Adrenal gland (tissue), 12 donors: ENCODE results near the gene TMEM259. TPM values are rescaled to one million over a fixed set of nuclear protein-coding genes. Genes with fewer than 3 reads are reported as not detected.

Experiments used
- DNase-seq, 7 donors: peaks; one replicate each; pipeline ENCODE4 v3.0.0-alpha.2; 2019 to 2020
- H3K27ac ChIP-seq, 5 donors: fragments of 200-600 bp; sonication (generic) in 4 of 5; 1 replicate in 3 of 5; 2 replicates in 2 of 5; pipeline versions ENCODE4 v1.5.1 to v1.8.0; 2016 to 2020; ENCODE audit warnings: mild to moderate bottlenecking in 1 of 5
- H3K27me3 ChIP-seq: fragments of 200-600 bp; 2 replicates; pipeline ENCODE4 v1.8.0; 2021
- H3K36me3 ChIP-seq, 2 donors: fragments of 200-600 bp; replicated peaks in 1 of 2; 1 replicate in 1 of 2; 2 replicates in 1 of 2; pipeline versions ENCODE4 v1.5.1 to v1.8.0; 2018 to 2022
- H3K4me1 ChIP-seq, 2 donors: fragments of 200-600 bp; replicated peaks in 1 of 2; 1 replicate in 1 of 2; 2 replicates in 1 of 2; pipeline versions ENCODE4 v1.5.1 to v1.8.0; 2018 to 2021
- H3K4me3 ChIP-seq, 4 donors: fragments of 200-600 bp; sonication (generic) in 3 of 4; one replicate each; pipeline ENCODE4 v1.5.1; 2016 to 2018
- H3K9me3 ChIP-seq, 3 donors: fragments of 200-600 bp; sonication (generic) in 1 of 3; replicated peaks in 1 of 3; 1 replicate in 2 of 3; 2 replicates in 1 of 3; pipeline versions ENCODE4 v1.5.1 to v1.8.0; 2016 to 2021
- CTCF ChIP-seq, 6 experiments: fragments of 450-650 bp in 4 of 6; fragments of 200-600 bp in 2 of 6; sonication (generic) in 1 of 6; IDR thresholded peaks; 1 replicate in 5 of 6; 2 replicates in 1 of 6; pipeline versions ENCODE4 v1.5.1 to v1.8.0; 2016 to 2021; ENCODE audit warnings: antibody characterized with exemption in 6 of 6, mild to moderate bottlenecking in 2 of 6, moderate library complexity in 1 of 6
- POLR2A ChIP-seq, 2 donors: fragments of 450-650 bp; IDR thresholded peaks; one replicate each; pipeline ENCODE4 v1.6.1; 2017; ENCODE audit warnings: antibody characterized with exemption in 2 of 2, mild to moderate bottlenecking in 2 of 2, moderate library complexity in 1 of 2
- WGBS, 4 donors: extraction: QIAGEN DNeasy Blood & Tissue Kit in 2 of 4; methylation state at CpG; one replicate each; pipeline versions ENCODE4 v1.1.5 to v1.1.7; 2013 to 2017; 5-methylcytosine and 5-hydroxymethylcytosine counted together
- intact Hi-C, 2 donors: fragments of 100-400 bp; cut with DNase I; formaldehyde crosslinking; loops; one replicate each; pipeline versions ENCODE4 v1.14.1 to v1.15.0; 2022 to 2023
- polyA plus RNA-seq, 3 donors: library from polyadenylated mRNA; stranded (reverse); fragments of 200-250 nt in 2 of 3; fragments of 350-450 nt in 1 of 3; fragmentation: Illumina TruSeq in 1 of 3; extraction: RNeasy Lipid Tissue Mini Kit (QIAGEN cat#74804) in 1 of 3; gene quantifications; one replicate each; pipeline ENCODE4 v1.2.3, GENCODE V29; 2013 to 2014
- total RNA-seq, 9 donors: library from RNA; depleted of rRNA in 4 of 9; stranded (reverse); fragments of >200 nt in 4 of 9; fragments of 120-200 nt in 1 of 9; fragmentation: NEBNext Ultra II Directional in 1 of 9; extraction: Animal tissue kit (Norgen Biotek cat#: 25700) in 1 of 9; gene quantifications; one replicate each; pipeline versions ENCODE4 v1.1.0 to v1.2.4, GENCODE V29; 2013 to 2023
- donor health status: healthy with polysubstance abuse.
- donor health status: Bipolar disorder and iron deficiency.
- donor health status: DM: yes; HTN: yes; CAD: no.
- donor health status: DM: no; HTN: no; CAD: no.
- donor health status: DM: no; HTN: no; CAD: no.
- donor health status: DM: yes; HTN: yes; CAD: no.

TMEM259 gene
- total and polyA plus RNA-seq, 12 donors = 79.4 to 743 (median 202) TPM

DNA sequence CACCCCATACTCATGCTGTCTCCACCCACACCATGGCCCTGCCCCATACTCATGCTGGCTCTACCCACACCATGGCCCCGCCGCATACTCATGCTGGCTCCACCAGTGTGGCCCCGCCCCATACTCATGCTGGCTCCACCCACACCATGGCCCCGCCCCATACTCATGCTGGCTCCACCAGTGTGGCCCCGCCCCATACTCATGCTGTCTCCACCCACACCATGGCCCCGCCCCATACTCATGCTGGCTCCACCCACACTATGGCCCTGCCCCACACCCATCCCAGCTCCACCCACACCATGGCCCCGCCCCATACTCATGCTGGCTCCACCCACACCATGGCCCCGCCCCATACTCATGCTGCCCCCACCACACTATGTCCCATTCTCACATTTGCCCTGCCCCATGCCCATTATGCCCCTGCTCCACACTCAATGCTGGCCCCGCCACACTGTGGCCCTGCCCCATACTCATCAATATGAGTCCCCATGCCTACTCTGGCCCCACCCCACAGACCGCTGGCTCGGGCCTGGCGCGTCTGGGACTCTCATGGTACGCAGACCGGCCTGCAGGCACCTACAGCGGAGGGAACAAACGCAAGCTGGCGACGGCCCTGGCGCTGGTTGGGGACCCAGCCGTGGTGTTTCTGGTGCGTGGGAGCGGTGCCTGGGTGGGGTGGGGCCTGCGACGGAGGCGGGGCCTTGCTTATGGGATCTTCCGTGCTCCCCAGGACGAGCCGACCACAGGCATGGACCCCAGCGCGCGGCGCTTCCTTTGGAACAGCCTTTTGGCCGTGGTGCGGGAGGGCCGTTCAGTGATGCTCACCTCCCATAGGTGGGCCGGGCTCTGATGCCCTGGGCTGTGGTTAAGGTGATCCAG, 42.3 kb upstream of the TMEM259 start:
- H3K4me1 ChIP-seq = peaks cover 0 to 19% of the 10 kb centered on the region in 2 donors
- intact Hi-C loops = no loop called here
- 71 to 92% (median 88%) methylated on average over 19 to 37 of the region's 37 CpGs for WGBS, 4 donors
- H3K36me3 ChIP-seq = no peaks in the 10 kb centered on the region
- H3K27me3 ChIP-seq = peaks cover 18% of the 10 kb centered on the region
- H3K4me3 ChIP-seq = no peak overlapping the region
- no peak for TF ChIP-seq POLR2A (IDR thresholded peaks at IDR 0.05)
- no peak for TF ChIP-seq CTCF (IDR thresholded peaks at IDR 0.05)
- no peak overlapping the region for H3K27ac ChIP-seq
- H3K9me3 ChIP-seq = peaks cover 0 to 2% (median 0%) of the 10 kb centered on the region in 3 donors
- no peak for DNase-seq

DNA sequence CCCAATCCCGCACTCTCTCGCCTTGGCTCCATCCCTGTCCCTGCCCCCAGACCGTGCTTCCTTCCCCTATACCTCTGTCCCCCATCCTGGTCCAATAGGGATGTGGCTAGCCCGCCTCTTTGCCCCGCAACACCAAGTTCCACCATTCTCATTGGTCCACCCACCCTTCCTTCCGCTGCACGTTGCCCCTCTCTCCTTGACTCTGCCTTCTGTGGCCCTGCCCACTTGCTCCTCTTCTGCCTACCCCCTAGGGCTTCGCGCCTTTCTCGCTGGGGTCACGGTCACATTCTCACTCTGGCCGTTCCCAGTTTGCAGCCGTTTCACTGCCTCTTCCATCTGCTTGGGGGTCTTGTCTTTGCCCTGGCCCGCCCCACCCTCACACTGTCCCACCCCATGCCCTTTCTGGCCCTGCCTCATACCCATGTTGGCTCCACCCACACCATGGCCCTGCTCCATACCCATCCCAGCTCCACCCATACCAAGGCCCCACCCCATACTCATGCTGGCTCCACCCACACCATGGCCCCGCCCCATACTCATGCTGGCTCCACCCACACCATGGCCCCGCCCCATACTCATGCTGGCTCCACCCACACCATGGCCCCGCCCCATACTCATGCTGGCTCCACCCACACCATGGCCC, 41.6 kb upstream of the TMEM259 start:
- H3K36me3 ChIP-seq = no peaks in the 10 kb centered on the region
- WGBS, 4 donors = 82 to 91% (median 86%) methylated on average over 16 to 17 of the region's 17 CpGs
- intact Hi-C loops = no loop called here
- H3K4me3 ChIP-seq = no peak overlapping the region
- H3K27me3 ChIP-seq = peaks cover 13% of the 10 kb centered on the region
- H3K27ac ChIP-seq = no peak overlapping the region
- no peak for TF ChIP-seq CTCF (IDR thresholded peaks at IDR 0.05)
- no peak for DNase-seq
- peaks cover 0 to 19% of the 10 kb centered on the region in 2 donors for H3K4me1 ChIP-seq
- peaks cover 0 to 10% (median 0%) of the 10 kb centered on the region in 3 donors for H3K9me3 ChIP-seq

DNA sequence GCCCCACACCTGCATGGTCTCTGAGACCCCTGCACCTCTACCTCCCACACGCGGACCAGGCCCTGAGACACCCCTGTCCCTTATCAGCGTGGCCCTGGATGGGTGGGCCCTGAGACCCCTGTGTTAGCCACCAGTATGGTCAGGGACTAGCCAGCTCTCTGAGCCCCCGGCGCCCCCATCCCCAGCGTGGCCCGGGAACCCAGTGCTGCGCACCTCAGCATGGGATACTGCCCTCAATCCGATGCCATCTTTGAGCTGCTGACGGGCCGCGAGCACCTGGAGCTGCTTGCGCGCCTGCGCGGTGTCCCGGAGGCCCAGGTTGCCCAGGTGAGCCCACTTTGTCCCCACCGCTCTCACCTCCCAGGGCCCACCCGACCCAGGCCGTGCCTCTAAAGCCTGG, 41.1 kb upstream of the TMEM259 start:
- 88 to 94% (median 92%) methylated on average over 11 to 20 of the region's 20 CpGs for WGBS, 4 donors
- H3K4me3 ChIP-seq = no peak overlapping the region
- TF ChIP-seq POLR2A (IDR thresholded peaks at IDR 0.05) = no peak
- TF ChIP-seq CTCF (IDR thresholded peaks at IDR 0.05) = no peak

GRCh38 chr19:1060689-1061088, 39.8 kb upstream of the TMEM259 start:
- Histone ChIP-seq H3K36me3 (no peaks in the 10 kb centered on the region), H3K27me3 (no peaks in the 10 kb centered on the region), H3K4me3 (no peak overlapping the region), H3K9me3 (peaks cover 0 to 22% (median 0%) of the 10 kb centered on the region in 3 donors), H3K4me1 (peaks cover 0 to 8% of the 10 kb centered on the region in 2 donors), H3K27ac (no peak overlapping the region)
- no peak for TF ChIP-seq POLR2A (IDR thresholded peaks at IDR 0.05)
- TF ChIP-seq CTCF (IDR thresholded peaks at IDR 0.05) = no peak
- whole genome bisulfite sequencing, 4 donors = 76 to 86% (median 81%) methylated on average over 4 to 5 of the region's 5 CpGs; no CpG with 5 or more reads in 1 of the 4 donors
- DNase-seq = no peak
- intact Hi-C loops = no loop called here

More for the DNA sequence above, 41.1 kb upstream of the TMEM259 start:
- H3K27me3 ChIP-seq = peaks cover 8% of the 10 kb centered on the region
- H3K27ac ChIP-seq = no peak overlapping the region
- intact Hi-C loops = no loop called here
- H3K36me3 ChIP-seq = no peaks in the 10 kb centered on the region
- peaks cover 0 to 15% (median 0%) of the 10 kb centered on the region in 3 donors for H3K9me3 ChIP-seq
- peaks cover 0 to 14% of the 10 kb centered on the region in 2 donors for H3K4me1 ChIP-seq
- DNase-seq = no peak
